Astrocyte (in vitro differentiated cells and primary cell): ENCODE data around the gene CAV1. TPM values are rescaled to one million over a fixed set of nuclear protein-coding genes. Genes with fewer than 3 reads are reported as not detected.

Experiments used
- DNase-seq: peaks from one replicate; pipeline ENCODE4 v3.0.0-alpha.2; 2010; ENCODE audit warnings: low read depth
- FAIRE-seq: peaks from 2 replicates; lab custom pipeline; 2011; peaks lifted over from hg19 to GRCh38; lab: Jason Lieb, UNC
- H2AFZ ChIP-seq: 2 replicates; pipeline ENCODE4 v1.6.0; 2012; ENCODE audit warnings: low read depth, low read length, inconsistent platforms
- H3K27ac ChIP-seq: 2 replicates; pipeline ENCODE4 v1.5.1; 2011; ENCODE audit warnings: low read depth, low read length, inconsistent platforms
- H3K27me3 ChIP-seq: 2 replicates; pipeline ENCODE4 v1.6.0; 2011; ENCODE audit warnings: low read length, inconsistent platforms; ENCODE audit not compliant: insufficient read depth
- H3K36me3 ChIP-seq: 2 replicates; pipeline ENCODE4 v1.5.1; 2011; ENCODE audit warnings: low read length, inconsistent platforms; ENCODE audit not compliant: insufficient read depth
- H3K4me1 ChIP-seq: 2 replicates; pipeline ENCODE4 v1.5.1; 2011; ENCODE audit warnings: low read length, inconsistent platforms; ENCODE audit not compliant: insufficient read depth
- H3K4me2 ChIP-seq: 2 replicates; pipeline ENCODE4 v1.6.0; 2012; ENCODE audit warnings: low read length, inconsistent platforms
- H3K4me3 ChIP-seq: 2 replicates; pipeline ENCODE4 v1.5.1; 2011; ENCODE audit warnings: low read depth, mild to moderate bottlenecking, low read length, inconsistent platforms; ENCODE audit not compliant: insufficient read depth
- H3K79me2 ChIP-seq: 2 replicates; pipeline ENCODE4 v1.6.0; 2012; ENCODE audit warnings: mild to moderate bottlenecking, low read length, inconsistent platforms; ENCODE audit not compliant: insufficient read depth
- H3K9ac ChIP-seq: 2 replicates; pipeline ENCODE4 v1.6.0; 2012; ENCODE audit warnings: mild to moderate bottlenecking, low read length, inconsistent platforms
- H3K9me3 ChIP-seq: 2 replicates; pipeline ENCODE4 v1.5.1; 2012; ENCODE audit warnings: low read depth, mild to moderate bottlenecking, low read length, inconsistent platforms; ENCODE audit not compliant: insufficient read depth
- H4K20me1 ChIP-seq: 2 replicates; pipeline ENCODE4 v1.6.0; 2012; ENCODE audit warnings: low read length, inconsistent platforms; ENCODE audit not compliant: insufficient read depth
- H3K27ac Mint-ChIP-seq: one replicate; pipeline ENCODE4 v1.8.0; 2021; ENCODE audit warnings: mild to moderate bottlenecking, mixed read lengths; ENCODE audit not compliant: unreplicated experiment
- H3K27me3 Mint-ChIP-seq: one replicate; pipeline ENCODE4 v1.8.0; 2021; ENCODE audit warnings: low read depth, mixed read lengths; ENCODE audit not compliant: unreplicated experiment
- H3K36me3 Mint-ChIP-seq: one replicate; pipeline ENCODE4 v1.8.0; 2021; ENCODE audit warnings: low read depth, mixed read lengths; ENCODE audit not compliant: unreplicated experiment
- H3K4me1 Mint-ChIP-seq: one replicate; pipeline ENCODE4 v1.8.0; 2021; ENCODE audit warnings: low read depth, mixed read lengths; ENCODE audit not compliant: unreplicated experiment
- H3K4me3 Mint-ChIP-seq: one replicate; pipeline ENCODE4 v1.8.0; 2021; ENCODE audit warnings: mild to moderate bottlenecking, moderate library complexity, mixed read lengths; ENCODE audit not compliant: unreplicated experiment
- H3K9me3 Mint-ChIP-seq: one replicate; pipeline ENCODE4 v1.8.0; 2021; ENCODE audit warnings: mild to moderate bottlenecking, mixed read lengths; ENCODE audit not compliant: unreplicated experiment
- EZH2 ChIP-seq: IDR thresholded peaks from 2 replicates; pipeline ENCODE4 v1.6.1; 2012; ENCODE audit warnings: mild to moderate bottlenecking, low read length, inconsistent platforms; ENCODE audit not compliant: insufficient read depth
- total RNA-seq: library from RNA; stranded (reverse); gene quantifications from 2 replicates; pipeline ENCODE4 v1.2.1, GENCODE V29; 2021
- TF ChIP-seq, protein P1 (sequence below): IDR thresholded peaks from 2 replicates; pipeline ENCODE4 v1.5.1; 2011; ENCODE audit warnings: low read depth, mild to moderate bottlenecking, inconsistent platforms, low read length, moderate library complexity; ENCODE audit not compliant: insufficient read depth

Gene CAV1
- total RNA-seq, 1 donor from 2014 or later = 472 TPM

DNA sequence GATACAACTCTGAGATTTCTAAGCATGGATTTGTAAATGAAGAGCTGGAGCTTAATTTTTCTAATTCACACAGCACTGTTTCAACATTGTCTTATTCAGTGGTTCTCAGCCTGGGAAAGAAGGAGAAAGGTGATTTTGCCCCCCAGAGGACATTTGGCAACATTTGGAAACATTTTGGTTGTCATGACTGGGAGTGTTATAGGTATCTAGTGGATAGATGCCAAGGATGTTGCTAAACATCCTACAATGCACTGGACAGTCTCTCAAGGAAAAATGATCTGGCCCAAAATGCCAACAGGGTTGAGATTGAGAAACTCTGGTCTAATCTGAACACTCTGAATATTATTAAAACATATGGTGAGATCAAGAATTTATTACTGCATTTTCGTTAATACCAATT lies 29.1 kb upstream of the CAV1 start:
- no peak for FAIRE-seq
- H3K27me3 ChIP-seq = no peaks in the 10 kb centered on the region
- H3K4me3 Mint-ChIP-seq = no peak overlapping the region
- peaks cover 16% of the 10 kb centered on the region for H3K4me1 Mint-ChIP-seq
- no peak overlapping the region for H2AFZ ChIP-seq
- peaks cover 4% of the 10 kb centered on the region for H3K4me1 ChIP-seq
- H3K27ac Mint-ChIP-seq = no peak overlapping the region
- no peaks in the 10 kb centered on the region for H4K20me1 ChIP-seq
- no peaks in the 10 kb centered on the region for H3K27me3 Mint-ChIP-seq
- no peak overlapping the region for H3K4me3 ChIP-seq
- TF ChIP-seq EZH2 = no peak
- TF ChIP-seq, protein P1, sequence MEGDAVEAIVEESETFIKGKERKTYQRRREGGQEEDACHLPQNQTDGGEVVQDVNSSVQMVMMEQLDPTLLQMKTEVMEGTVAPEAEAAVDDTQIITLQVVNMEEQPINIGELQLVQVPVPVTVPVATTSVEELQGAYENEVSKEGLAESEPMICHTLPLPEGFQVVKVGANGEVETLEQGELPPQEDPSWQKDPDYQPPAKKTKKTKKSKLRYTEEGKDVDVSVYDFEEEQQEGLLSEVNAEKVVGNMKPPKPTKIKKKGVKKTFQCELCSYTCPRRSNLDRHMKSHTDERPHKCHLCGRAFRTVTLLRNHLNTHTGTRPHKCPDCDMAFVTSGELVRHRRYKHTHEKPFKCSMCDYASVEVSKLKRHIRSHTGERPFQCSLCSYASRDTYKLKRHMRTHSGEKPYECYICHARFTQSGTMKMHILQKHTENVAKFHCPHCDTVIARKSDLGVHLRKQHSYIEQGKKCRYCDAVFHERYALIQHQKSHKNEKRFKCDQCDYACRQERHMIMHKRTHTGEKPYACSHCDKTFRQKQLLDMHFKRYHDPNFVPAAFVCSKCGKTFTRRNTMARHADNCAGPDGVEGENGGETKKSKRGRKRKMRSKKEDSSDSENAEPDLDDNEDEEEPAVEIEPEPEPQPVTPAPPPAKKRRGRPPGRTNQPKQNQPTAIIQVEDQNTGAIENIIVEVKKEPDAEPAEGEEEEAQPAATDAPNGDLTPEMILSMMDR = no peak
- H3K4me2 ChIP-seq = no peak overlapping the region
- no peak overlapping the region for H3K9ac ChIP-seq
- H3K79me2 ChIP-seq = peaks cover 12% of the 10 kb centered on the region
- no peak overlapping the region for H3K27ac ChIP-seq
- H3K36me3 ChIP-seq = no peaks in the 10 kb centered on the region
- H3K9me3 ChIP-seq = no peaks in the 10 kb centered on the region
- peaks cover 7% of the 10 kb centered on the region for H3K9me3 Mint-ChIP-seq
- no peaks in the 10 kb centered on the region for H3K36me3 Mint-ChIP-seq
- DNase-seq = no peak

DNA sequence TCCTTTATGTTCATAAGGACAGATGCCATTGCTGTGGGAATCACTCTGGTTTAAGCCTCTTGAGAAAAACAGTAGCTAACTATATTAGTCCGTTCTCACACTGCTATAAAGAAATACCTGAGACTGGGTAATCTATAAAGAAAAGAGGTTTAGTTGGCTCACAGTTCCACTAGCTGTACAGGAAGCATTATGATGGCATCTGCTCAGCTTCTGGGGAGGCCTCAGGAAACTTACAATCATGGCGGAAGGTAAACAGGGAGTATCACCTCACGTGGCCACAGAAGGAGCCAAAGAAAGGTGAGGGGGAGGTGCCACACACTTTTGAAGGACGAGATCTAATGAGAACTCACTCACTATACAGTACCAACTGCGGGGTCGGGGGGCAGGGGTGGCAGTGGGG lies 28.2 kb upstream of the CAV1 start:
- no peaks in the 10 kb centered on the region for H4K20me1 ChIP-seq
- H3K9me3 ChIP-seq = no peaks in the 10 kb centered on the region
- no peaks in the 10 kb centered on the region for H3K27me3 ChIP-seq
- peaks cover 7% of the 10 kb centered on the region for H3K9me3 Mint-ChIP-seq
- H3K9ac ChIP-seq = no peak overlapping the region
- no peak overlapping the region for H3K27ac Mint-ChIP-seq
- peaks cover 15% of the 10 kb centered on the region for H3K4me1 Mint-ChIP-seq
- no peaks in the 10 kb centered on the region for H3K27me3 Mint-ChIP-seq
- H3K4me3 ChIP-seq = no peak overlapping the region
- FAIRE-seq (no peak), DNase-seq (no peak)
- no peak overlapping the region for H3K4me2 ChIP-seq
- no peaks in the 10 kb centered on the region for H3K36me3 ChIP-seq
- no peaks in the 10 kb centered on the region for H3K36me3 Mint-ChIP-seq
- H3K27ac ChIP-seq = no peak overlapping the region
- H3K4me3 Mint-ChIP-seq = no peak overlapping the region
- no peak overlapping the region for H2AFZ ChIP-seq
- TF ChIP-seq, protein P1 = no peak
- no peak for TF ChIP-seq EZH2
- peaks cover 9% of the 10 kb centered on the region for H3K4me1 ChIP-seq
- peaks cover 21% of the 10 kb centered on the region for H3K79me2 ChIP-seq

DNA sequence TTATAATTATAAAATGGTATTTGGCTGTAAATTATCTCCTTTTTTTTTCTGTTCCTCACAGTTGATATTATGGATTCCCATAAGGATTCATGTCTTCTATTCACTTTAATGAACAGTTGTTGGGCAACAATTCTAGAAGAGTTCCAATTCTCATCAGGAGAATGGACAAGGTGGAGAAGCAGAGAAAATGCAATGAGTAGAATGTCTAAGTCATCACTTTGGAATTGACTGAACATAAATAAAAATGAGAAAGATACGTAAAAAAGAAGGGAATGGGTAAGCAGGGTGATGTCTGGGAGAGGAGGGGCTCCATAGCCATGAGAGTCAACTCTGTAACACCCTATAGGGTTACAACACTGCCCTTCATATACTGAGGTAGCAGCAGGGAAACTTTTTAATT lies 27.1 kb upstream of the CAV1 start:
- TF ChIP-seq EZH2 = no peak
- TF ChIP-seq, protein P1 = no peak
- H3K4me1 ChIP-seq = peaks cover 16% of the 10 kb centered on the region
- no peaks in the 10 kb centered on the region for H3K27me3 Mint-ChIP-seq
- DNase-seq = no peak
- H3K4me1 Mint-ChIP-seq = peaks cover 14% of the 10 kb centered on the region
- no peak overlapping the region for H3K27ac ChIP-seq
- H3K9me3 ChIP-seq = no peaks in the 10 kb centered on the region
- H3K27ac Mint-ChIP-seq = peak overlapping the region; percentile 36
- peaks cover 7% of the 10 kb centered on the region for H3K9me3 Mint-ChIP-seq
- H3K79me2 ChIP-seq = peaks cover 31% of the 10 kb centered on the region
- no peak overlapping the region for H3K9ac ChIP-seq
- no peak for FAIRE-seq
- no peak overlapping the region for H3K4me2 ChIP-seq
- H3K36me3 ChIP-seq = peaks cover 1% of the 10 kb centered on the region
- no peaks in the 10 kb centered on the region for H3K36me3 Mint-ChIP-seq
- no peak overlapping the region for H2AFZ ChIP-seq
- no peaks in the 10 kb centered on the region for H3K27me3 ChIP-seq
- H3K4me3 Mint-ChIP-seq = peak overlapping the region; percentile 58
- H4K20me1 ChIP-seq = no peaks in the 10 kb centered on the region
- H3K4me3 ChIP-seq = no peak overlapping the region
